GM12891 (cell line): ENCODE data around the gene TAF8.

Experiments
- PAX5 ChIP-seq: IDR thresholded peaks from 2 replicates; pipeline ENCODE4 v1.6.1; 2011; ENCODE audit warnings: low read length, moderate library complexity, mild to moderate bottlenecking; ENCODE audit not compliant: insufficient read depth, severe bottlenecking
- POLR2A ChIP-seq: IDR thresholded peaks from 2 replicates; pipeline ENCODE4 v1.6.1; 2011; ENCODE audit warnings: low read depth, low read length, control low read depth
- POLR2AphosphoS5 ChIP-seq: IDR thresholded peaks from 2 replicates; pipeline ENCODE4 v1.6.1; 2011; ENCODE audit warnings: low read depth, low read length, control low read depth
- POU2F2 ChIP-seq: IDR thresholded peaks from 2 replicates; pipeline ENCODE4 v1.6.1; 2011; ENCODE audit warnings: low read depth, mild to moderate bottlenecking, control low read depth, low read length, moderate library complexity
- SPI1 ChIP-seq: IDR thresholded peaks from 2 replicates; pipeline ENCODE4 v1.6.1; 2011; ENCODE audit warnings: low read depth, low read length, control low read depth
- TAF1 ChIP-seq: IDR thresholded peaks from 2 replicates; pipeline ENCODE4 v1.6.1; 2011; ENCODE audit warnings: low read depth, low read length, control low read depth

DNA sequence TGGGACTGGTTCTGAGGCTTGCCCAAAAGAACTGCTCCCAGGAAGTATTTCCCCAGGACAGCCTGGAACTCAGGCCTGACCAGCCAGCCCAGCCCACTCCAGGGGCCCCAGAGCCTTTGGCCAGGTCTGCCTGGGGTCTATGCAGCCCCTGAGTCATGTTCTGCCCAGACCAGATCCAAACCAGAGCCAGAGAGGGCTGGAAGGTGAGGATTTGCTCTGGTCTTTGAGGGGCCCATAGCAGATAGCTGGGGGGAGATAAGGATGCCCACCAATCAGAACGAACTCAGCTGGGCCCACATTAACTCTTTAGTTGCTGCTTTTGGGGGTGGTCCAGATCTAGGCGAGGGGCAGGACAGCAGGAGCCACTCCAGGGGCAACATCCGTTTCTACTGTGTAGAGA lies 75.3 kb downstream of the TAF8 start:
- TF ChIP-seq POLR2A (no peak), POLR2AphosphoS5 (no peak), POU2F2 (no peak), TAF1 (no peak), SPI1 (no peak), PAX5 (no peak)
